ENCODE data around the gene PCNP.
"Not testable (repeated sequence)": the region's sequence is repeated elsewhere in the genome, so short reads cannot be mapped to it uniquely, and the experiment has no call there.

Gene PCNP, protein sequence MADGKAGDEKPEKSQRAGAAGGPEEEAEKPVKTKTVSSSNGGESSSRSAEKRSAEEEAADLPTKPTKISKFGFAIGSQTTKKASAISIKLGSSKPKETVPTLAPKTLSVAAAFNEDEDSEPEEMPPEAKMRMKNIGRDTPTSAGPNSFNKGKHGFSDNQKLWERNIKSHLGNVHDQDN

DNA sequence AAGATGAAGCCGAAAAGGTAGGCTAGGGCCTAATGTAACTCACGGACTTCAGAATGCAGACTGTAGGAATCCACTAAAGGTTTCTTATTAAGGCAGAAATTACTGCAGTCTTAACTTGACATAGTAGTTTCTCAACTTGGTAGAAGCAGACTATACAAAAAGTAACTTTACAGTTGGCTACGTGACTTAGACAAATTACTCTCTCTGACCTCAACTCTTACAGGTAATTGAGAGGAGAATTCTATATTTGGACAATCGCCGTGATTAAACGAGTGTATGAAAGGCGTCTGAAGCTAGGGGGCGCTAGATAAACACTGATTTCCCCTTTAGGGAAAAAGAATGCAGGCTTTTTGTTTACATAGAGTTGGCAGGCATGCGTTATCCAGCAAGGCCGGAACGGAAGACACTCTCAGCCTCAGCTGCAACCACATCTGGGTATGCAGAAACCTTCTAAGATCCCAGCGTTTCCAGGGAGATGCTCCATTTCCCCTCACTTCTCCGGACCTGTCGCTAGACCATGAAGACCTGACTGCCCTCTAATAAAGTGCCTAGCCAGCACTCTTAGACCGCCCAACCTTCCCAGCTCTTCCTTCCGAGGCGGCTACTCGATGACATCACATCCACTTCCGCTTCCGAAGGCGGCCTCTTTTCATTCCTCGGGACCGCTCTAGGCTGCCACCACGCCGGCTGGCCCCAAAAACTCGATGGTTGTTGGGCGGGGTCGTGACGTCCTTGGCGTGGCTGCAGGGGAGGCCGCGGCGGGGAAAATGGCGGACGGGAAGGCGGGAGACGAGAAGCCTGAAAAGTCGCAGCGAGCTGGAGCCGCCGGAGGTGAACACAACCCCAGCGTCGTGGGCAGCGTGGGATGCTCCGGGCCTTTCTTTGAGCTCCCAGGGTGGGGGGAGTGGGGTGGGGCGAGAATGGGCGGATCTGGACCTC is at the start of gene PCNP:
Gene PCNP (plus strand): TSS at position 732 of the 939 bp plus-strand sequence. CDS start 36 bp downstream, at position 768.
- DNase-seq = peak; percentile 95

DNA sequence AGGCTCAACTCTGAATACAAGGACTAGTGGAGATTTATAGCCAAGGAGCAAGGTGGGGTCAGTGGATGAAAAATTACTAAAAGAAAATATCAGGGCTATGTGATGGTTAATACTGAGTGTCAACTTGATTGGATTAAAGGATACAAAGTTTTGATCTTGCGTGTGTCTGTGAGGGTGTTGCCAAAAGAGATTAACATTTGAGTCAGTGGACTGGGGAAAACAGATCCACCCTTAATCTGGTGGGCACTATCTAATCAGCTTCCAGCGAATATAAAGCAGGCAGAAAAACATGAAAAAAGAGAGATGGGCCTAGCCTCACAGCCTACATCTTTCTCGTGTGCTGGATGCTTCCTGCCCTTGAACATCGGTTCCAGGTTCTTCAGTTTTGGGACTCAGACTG is 46.5 kb upstream of the PCNP start:
- no peak for DNase-seq

DNA sequence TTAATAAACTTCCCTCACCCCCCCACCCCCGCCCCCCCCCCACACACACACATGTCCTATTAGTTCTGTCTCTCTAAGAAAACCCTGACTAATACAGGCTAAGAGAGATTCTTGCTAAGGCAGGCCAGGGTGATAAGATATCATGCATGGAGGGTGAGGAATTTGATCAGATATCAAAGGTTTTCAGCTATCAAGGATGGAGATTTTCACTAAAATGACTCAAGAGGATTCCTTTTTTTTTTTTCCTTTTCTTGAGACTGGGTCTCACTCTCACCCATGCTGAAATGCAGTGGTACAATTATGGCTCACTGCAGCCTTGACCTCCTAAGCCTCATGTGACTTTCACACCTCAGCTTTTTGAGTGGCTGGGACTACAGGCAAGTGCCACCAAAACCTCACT is 46.1 kb upstream of the PCNP start:
- DNase-seq = no peak

DNA sequence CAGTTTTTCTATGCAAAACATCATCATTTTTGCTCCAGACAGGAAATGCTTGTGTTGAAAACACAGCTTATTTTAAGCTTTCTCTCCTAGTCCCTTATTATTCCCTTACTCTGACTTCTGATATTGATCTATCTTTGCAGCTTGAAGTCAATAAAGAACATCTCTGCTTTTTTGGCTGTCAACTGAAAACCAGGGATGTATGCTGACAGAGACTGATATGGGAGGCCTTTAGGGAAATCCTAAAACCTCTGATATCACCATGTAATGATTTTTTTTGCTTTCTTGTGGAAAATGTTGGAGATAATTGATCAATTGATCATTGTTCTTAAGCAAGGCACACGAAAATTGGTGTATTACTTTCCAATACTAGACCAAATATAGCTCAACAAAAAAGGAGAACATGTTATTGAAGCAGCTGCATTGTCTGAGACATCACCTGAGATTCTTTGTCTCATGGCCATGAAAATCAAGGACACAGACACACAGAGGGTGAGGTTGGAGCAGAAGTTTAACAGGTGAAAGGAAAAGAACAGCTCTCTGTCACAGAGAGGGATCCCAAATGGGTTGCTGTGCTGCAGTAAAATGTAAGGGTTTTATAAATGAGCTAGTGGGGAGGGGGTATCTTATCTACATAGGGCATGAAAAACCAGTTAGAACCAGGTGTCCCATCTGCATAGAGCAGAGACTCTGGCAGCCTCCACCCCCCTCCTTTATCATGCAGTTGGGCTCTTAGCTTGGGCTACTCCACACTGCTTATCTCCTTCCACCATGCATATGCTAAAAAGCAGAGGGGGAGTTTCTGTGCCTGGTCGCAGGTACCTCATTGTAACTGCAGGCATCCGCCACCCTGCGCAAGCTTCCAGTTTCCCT is 43.9 kb upstream of the PCNP start:
- DNase-seq = no peak

DNA sequence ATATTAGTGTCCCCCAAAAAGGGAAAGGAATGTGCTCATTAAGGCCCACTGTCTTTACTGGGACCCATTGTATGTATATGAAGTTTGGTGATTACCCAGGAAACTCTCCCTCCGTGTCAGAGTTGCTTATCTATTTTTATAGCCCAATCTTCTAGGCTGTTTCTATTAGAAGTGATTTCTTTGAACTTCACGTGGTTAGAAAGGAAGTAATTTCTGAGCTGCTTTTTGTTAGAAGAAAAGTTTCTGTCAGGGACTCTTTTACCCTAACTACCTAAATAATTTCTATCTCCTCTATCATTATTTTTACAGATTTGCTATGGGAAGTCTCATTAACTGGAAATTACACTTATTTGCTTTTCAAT is 43.3 kb upstream of the PCNP start:
- DNase-seq = no peak

DNA sequence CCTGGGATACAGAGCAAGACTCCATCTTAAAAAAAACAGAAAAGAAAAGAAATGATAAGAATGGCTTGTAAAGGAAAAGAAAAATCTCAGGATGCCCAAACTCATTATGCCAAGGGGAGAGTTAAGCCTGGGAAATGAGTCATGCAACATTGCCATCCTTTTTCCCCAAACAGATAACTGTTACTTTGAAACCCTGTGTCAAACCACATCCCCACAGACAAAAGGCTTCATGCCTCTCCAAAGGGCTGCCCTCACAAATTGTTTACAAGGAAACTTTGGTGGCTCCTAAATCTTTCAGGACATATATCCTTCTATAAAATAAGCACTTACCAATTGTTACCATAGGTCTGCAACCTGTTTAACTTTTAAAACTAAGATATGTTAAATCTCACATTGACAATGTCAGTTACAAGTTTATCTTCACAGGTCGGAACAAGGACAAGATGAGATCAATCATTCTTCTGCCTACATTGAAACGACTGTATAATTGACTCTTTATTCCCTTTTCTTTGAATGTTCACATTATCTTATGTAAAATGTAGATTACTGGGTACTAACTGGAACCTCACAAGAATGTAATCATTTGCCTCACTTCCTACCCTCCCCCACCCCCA is 42.4 kb upstream of the PCNP start:
- DNase-seq = no peak

DNA sequence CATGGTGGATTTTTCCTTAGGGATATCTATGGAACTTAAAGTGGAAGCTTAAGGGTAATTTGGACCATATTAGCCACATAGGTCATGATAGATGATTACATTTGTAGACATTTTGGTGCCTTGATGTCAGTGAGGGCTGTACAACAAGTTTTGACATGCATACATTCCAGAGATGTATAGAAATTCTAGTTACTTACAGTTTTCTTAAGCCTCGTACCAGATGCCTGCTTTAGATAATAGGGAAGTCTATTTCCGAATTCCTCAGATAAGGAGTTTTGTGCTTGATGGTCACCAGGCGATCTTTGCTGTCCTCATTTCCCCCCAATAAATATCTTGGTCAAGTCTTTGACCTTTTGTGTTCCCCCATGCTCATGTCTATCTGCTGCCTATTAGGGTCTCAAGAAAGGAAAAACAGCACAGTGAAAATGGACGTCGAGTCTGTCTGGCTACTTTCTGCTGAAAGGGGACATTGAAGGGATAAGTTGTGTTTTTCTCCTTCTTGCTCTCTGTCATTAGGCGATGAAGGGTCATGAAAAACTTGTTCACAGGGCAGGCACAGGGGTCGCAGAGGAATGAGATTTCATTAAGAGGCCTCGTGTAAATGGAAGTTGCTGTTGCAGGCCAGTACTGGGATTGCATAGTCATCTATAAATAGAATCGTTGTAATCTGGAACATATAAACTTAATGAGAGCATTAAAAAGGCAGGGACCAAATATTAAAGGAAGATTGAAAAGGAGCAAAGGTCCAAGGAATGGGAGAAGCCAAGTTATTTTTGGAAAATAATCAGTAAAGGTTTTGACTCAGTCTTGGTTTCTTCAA is 41.0 kb upstream of the PCNP start:
- DNase-seq = no peak

DNA sequence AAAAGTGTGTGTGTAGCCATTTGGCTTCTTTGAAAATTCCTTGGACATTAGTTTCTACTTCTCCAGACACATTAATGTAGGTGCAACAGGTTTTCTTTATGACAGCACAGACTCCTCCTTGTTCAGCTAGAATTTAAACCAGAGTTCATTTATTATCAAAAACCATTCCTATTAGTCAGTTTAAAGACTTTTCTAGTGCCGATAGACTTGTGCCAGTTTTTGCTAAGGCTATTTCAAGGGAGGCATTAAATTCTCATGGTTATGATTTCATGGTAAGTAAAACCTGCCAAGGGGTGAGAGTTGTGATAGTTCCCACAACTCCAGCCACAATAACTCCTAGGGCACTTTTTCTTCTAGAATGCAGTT is 40.4 kb upstream of the PCNP start:
- no peak for DNase-seq

DNA sequence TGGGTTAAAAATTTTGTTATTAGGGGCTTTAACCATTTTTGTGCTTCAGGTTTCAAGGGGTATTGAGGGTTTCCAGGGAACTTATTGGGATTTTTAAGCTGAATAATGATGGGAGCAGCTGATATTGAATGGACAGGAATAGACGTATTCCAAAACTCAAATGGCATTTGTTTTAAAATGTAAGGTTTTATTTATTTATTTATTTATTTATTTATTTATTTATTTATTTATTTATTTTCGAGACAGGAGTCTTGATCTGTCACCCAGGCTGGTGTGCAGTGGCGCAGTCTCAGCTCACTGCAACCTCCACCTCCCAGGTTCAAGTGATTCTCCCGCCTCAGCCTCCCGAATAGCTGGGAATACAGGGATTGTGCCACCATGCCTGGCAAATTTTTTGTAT is 38.8 kb upstream of the PCNP start:
- DNase-seq = no peak

DNA sequence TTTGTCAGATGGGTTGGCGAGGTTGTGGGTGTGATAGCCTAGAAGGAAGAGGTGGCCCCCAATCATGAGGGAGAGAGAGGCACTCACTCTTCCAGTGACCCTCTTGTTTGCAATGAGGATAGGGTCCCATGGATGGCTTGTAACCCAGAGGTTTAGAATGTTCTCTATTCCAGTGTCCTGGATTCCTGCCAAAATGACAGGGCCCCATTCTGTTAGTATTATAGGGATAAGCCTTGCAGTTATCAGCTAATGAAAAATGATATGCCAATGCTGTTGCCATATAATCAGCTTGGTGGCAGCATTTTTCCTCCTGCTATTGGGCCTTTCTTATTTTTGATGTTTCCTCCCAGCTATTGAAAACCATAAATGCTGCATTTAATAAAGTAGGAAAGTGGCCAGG is 37.7 kb upstream of the PCNP start:
- DNase-seq = no peak

DNA sequence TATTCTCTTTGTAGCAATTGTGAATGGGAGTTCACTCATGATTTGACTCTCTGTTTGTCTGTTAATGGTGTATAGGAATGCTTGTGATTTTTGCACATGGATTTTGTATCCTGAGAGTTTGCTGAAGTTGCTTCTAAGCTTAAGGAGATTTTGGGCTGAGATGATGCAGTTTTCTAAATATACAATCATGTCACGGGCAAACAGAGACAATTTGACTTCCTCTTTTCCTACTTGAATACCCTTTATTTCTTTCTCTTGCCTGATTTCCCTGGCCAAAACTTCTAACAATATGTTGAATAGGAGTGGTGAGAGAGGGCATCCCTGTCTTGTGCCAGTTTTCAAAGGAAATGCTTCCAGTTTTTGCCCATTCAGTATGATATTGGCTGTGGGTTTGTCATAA is 37.0 kb upstream of the PCNP start:
- DNase-seq = not testable (repeated sequence)

DNA sequence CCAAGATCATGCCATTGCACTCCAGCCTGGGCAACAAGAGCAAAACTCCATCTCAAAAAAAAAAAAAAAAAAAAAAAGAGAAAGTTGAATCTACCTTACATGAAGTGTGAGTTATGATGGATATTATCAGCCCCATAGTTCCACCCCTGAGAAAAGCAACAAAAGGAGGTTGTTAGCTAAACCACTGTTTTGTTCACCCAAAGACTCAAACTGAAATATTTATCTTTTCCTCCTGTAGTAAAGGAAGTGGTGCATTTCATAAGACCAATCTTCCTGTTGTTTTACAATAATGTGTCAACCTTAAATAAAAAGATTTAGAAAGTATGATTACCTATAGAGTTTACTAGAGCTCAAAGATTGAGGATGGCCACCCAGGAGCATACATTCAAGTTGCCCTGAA is 31.0 kb upstream of the PCNP start:
- DNase-seq = no peak

DNA sequence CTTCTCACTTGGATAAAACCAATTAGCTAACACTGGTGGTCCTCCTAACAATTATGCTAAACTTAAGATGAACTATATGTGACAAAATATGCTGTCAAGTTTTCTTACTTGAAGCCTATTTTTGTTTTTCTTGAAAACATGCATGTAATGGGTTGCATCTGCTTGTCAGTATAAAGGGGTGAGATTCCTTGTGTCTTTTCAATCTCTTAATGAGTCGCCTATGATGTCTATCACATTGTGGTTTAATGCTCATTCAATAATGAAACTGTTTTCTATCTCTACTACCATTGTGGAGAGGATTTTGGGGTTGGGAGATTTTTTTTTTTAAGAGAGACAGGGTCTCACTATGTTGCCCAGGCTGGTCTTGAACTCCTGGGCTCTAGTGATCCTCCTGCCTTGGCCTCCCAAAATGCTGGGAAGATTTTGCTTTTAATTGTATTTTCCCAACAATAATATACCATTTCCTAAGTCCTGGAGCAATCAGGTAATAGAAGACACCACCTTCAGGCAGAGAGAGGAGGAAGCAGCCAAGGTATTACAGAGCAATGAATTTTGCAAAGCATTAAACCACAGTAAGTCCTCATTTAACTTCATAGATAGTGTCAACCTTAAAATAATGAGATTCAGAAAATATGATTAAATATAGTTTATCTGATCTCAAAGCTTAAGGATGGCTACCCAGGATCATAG is 29.7 kb upstream of the PCNP start:
- DNase-seq = no peak

DNA sequence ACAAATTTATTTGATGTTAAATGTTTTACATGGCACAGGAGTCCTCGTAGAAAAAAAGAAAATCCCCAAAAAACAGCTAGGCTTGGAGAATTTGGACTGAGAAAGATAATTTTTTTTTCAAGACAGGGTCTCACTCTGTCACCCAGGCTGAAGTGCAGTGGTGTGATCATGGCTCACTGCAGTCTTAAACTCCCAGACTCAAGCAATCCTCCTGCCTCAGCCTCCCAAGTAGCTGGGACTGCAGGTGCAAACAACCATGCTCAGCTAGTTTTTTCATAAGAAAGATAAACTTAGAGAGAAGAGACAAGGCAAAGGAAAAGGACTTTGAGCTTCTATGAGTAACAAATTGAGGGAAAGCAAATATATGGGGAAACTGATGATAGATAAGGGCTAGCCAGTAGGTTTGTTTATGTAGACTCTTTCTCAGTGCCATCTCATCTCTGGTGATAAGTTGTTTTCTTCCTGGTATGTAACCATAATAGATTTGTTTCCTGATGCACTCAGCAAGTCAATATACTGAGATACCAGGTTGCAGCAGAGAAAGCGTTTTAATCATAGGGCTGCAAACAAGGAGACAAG is 25.4 kb upstream of the PCNP start:
- DNase-seq = no peak

DNA sequence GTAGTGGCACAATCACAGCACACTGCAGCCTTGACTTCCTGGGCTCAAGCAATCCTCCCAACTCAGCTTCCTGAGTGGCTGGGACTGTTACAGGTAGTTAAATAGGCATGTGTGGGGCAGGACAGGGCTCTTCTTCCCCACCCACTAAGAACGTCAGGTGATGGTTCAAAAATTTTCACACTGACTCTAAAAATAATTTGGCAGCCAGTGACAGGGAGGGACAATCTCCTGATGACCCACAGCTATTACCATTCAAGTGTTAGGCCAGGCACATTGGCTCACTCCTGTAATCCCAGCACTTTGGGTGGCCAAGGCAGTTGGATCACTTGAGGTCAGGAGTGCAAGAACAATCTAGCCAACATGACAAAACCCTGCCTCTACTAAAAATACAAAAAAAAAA is 24.5 kb upstream of the PCNP start:
- no peak for DNase-seq

DNA sequence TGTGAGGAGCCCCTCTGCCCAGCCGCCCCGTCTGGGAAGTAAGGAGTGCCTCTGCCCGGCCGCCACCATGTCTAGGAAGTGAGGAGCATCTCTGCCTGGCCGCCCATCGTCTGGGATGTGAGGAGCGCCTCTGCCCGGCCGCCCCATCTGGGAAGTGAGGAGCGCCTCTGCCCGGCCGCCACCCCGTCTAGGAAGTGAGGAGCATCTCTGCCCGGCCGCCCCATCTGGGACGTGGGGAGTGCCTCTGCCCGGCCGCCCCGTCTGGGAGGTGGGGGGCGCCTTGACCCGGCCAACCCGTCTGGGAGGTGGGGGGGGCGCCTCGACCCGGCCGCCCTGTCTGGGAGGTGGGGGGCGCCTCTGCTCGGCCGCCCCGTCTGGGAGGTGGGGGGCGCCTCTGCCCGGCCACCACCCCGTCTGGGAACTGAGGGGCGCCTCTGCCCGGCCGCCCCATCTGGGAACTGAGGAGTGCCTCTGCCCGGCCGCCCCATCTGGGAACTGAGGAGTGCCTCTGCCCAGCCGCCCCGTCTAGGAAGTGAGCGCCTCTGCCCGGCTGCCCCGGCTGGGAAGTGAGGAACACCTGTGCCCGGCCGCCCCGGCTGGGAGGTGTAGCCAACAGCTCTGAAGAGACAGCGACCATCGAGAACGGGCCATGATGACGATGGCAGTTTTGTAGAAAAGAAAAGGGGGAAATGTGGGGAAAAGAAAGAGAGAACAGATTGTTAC is 22.5 kb upstream of the PCNP start:
- DNase-seq = not testable (repeated sequence)

DNA sequence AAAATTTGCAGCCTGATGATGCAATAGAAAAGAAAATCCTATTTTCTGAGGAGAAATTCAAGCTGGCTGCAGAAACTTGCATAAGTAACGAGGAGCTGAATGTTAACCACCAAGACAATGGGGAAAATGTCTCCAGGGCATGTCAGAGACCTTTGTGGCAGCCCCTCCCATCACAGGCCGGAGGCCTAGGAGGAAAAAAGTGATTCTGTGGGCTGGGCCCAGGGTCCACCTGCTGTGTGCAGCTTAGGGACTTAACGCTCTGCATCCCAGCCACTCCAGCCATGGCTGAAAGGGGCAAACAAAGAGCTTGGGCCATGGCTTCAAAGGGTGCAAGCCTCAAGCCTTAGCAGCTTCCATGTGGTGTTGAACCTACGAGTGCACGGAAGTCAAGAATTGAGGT is 20.6 kb upstream of the PCNP start:
- not testable (repeated sequence) for DNase-seq

DNA sequence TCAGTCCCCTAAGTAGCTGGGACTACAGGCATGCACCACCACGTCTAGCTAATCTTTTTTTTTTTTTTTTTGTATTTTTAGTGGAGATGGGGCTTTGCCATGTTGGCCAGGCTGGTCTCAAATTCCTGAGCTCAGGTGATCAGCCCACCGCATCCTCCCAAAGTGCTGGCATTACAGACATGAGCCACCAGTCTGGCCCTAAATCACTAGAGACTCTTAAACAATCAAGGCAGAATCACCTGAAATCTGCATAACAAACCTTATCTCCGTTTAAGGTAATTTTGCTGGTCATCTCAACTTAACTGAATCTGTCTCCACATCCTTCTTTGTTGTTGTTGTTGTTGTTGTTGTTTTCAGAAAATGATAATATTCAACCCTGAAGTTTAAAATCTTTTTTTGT is 17.9 kb upstream of the PCNP start:
- no peak for DNase-seq

DNA sequence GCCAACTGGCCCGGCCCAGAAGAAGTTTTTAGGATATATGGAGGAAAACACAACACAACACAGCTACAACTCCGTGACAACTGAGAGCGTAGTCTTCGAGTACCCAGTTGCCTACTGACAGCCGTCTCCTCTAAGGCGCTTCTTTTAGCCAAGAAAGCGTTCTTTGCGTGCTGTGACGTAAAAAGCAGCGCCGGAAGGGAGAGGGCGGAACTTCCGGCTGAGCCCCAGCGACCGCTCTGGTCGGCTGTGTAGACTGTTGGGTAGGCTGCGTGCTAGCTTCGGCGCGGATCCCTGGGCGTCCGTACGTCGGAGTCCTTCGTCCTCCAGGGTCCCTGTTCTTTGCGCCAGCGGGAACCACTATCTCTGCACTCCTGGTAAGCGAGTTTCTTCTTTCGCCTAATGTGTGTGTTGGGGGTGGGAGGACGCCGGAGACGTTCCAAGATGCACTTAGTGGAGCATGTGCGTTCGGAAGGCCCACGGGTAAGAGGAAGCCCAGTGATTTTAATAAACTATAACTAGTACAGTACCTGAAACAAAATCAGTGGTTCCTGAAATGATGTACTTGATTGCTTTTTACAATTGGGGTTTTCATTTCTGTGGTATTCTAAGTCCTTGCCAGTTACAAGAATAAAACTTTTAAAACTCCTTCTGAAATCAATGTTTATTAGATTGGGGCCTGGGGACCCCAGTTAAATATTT is 12.2 kb upstream of the PCNP start, which contains the start of gene TRMT10C:
Gene TRMT10C (plus strand): TSS at position 239 of the 699 bp plus-strand sequence. CDS start 2,914 bp downstream, outside the sequence.
- DNase-seq = peak; percentile 71
